ENCODE measurements around the gene ATP1B1.
"Not testable (repeated sequence)": the region's sequence is repeated elsewhere in the genome, so short reads cannot be mapped to it uniquely, and the experiment has no call there.

Gene ATP1B1

DNA sequence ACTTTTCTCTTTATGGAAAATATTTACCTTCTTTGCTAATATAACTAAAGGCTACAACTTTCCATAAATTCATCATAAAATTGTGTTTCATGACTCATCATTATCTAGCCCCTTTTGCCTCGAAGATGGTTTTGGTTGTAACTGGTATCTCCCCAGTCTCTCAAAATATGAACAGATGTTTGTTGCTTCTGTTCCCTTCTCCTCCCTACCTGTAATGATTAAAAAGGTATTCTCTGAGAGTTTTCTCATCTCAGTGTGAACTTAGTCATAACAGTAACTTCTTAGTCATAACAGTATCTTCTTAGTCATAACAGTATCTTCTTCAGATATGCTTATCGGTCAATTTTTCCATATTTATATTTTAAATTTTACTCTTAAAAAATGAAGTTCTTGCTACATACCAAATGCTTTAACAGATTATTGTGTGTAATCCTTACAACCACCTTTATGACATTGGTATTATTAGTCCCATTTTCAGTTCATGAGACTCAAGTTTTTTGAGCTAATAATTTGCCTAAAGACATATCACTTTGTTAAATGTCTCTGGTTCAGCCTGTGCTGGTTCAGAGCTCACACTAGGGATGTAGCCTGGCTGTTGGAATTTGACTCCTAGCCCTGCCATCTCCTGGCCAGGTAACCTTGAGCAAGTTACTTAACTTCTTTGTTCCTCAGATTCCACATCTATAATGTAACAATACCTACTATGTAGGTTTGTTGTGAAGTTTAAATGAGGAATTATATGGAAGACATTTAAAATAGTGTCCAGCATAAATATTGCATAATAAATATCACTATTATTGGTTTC lies 32.6 kb downstream of the ATP1B1 start:
- in situ Hi-C loops (cut with MboI; ENCODE audit: low sequenced_read_pairs): no loop called here

- in situ Hi-C loops (cut with MboI; ENCODE audit: low sequenced_read_pairs): no loop called here
Measured at GRCh38 chr1:169141356-169141755, 34.9 kb downstream of the ATP1B1 start.

DNA sequence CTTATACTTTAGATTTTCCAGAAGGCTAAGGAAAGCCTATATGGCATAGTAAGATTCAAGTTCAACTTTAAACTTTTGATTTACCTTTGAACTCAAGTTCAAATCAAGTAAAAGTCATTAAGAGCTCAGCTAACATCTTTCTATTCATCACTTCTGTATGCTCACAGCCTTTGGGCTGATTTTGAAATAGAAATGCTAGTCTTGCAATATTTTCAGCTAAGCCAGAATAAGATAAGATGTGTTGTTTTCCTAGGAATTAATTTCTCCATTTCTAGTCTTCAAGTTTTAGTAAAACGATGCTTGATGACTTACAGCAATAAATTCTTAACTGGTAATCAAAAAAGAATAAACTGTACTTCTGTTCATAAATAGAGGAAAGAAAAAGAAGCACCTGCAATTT lies 35.6 kb downstream of the ATP1B1 start:
- in situ Hi-C loops (cut with MboI; ENCODE audit: low sequenced_read_pairs): no loop called here

DNA sequence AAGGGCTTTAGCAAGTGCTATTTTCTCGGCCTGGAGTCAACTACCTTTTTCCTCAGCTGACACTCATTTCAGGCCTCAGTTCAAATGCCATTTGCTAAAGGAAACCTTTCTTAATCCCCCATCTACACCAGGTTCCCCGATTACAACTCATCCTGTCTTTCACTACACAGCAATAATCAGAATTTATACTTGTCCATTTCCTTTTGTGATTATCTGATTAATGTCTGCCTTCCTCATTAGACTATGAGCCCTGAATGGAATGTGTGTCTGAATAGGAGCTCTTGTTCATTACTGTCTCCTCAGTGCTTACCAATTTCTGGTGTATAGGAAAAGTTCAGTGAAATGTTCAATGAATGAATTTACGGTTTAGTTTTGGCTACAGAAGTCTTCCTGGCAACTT lies 36.9 kb downstream of the ATP1B1 start:
- in situ Hi-C loops (cut with MboI; ENCODE audit: low sequenced_read_pairs): no loop called here

- in situ Hi-C loops (cut with MboI; ENCODE audit: low sequenced_read_pairs): no loop called here
Measured at GRCh38 chr1:169143984-169144383, 37.5 kb downstream of the ATP1B1 start.

GRCh38 chr1:169144941-169145626 lies 38.6 kb downstream of the ATP1B1 start:
- in situ Hi-C loops (cut with MboI; ENCODE audit: low sequenced_read_pairs): no loop called here

- in situ Hi-C loops (cut with MboI; ENCODE audit: low sequenced_read_pairs): no loop called here
Measured at GRCh38 chr1:169146576-169147214, 40.2 kb downstream of the ATP1B1 start.

DNA sequence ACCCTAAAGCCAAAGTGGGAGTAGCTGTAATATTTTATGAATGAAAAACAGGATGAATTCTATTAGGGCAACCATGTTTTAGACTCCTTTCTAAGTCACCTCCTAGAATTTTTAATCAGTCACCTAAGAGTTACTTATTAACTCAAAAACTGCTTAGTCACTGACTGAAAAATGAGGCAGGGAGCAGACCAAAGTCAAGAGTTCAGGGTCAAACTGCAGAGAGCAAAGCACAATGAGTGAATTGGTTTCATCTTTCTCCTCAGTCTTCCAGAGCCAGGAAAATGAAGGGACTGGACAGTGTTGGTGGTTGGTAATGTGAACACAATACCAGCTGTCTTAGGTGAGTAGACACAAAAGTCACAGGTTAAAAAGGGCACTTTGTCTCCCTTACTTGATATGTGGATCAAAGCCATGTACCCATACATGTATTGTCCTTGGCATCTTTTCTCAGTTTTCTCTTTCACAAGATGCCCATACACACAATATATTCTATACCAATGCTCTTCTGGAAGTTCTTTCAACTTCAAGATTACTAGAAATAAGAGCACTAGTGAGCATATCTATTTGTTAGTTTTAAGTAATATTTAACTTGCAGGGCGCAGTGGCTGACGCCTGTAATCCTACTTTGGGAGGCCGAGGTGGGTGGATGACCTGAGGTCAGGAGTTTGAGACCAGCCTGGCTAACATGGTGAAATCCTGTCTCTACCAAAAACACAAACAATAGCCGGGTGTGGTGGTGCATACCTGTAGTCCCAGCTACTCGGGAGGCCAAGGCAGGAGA lies 42.2 kb downstream of the ATP1B1 start:
- in situ Hi-C loops (cut with MboI; ENCODE audit: low sequenced_read_pairs): no loop called here

DNA sequence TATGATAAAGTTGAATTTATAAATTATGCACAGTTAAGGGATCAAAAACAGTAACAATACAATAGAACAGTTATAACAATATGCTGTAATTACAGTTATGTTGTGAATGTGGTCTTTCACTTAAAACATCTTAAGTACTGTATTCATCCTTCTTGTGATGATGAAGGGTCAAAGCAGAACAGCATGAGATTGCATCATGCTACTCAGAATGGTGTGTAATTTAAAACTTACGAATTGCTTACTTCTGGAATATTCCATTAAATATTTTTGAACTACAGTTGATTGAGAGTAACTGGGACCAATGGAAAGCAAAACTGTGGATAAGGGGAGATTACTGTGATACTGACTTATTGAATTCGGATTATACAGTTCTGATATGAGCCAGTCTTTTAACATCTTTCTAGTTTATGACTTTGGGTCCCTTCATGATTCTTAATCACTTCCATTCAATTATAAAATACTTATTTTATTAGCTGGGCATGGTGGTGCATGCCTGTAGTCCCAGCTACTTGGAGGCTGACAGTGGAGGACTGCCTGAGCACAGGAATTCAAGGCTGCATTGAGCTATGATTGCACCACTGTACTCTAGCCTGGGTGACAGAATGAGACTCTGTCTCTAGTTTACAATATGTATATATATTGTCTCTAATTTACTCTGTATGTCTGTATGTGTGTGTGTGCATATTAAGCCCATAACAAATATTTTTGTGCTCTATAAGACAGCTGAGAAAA lies 43.2 kb downstream of the ATP1B1 start:
- in situ Hi-C loops (cut with MboI; ENCODE audit: low sequenced_read_pairs): no loop called here

DNA sequence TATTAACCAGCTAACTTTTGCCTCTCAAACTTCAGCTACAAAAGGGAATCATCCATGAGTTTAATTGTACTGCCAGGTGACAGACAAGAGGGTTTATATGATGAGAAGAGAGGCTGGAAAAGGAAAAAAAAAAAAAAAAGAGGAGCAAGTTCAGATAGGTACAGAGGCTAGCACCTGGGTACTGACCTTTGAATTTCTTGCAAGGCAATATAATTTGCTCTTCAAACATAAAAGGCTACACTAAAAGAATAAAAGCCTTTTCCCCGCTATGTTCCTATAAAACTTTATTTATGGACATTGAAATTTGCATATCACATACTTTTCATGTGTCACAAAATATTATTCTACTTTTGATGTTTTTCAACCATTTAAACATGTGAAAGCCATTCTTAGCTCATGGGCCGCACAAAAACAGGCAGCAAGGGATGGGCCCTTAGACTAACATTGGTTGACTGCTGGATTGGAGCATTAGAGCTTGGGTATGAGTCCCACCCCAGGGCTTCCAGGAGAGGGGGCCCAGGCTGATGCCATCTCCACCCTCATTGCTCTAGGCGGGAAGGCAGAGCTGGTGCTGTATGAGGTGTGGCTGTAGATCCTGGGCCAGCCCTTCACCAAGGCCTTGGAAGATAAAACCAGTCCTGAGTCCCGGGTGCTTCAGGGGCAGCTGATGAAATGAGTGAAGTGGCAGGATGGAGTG lies 44.3 kb downstream of the ATP1B1 start:
- in situ Hi-C loops (cut with MboI; ENCODE audit: low sequenced_read_pairs): no loop called here

GRCh38 chr1:169151338-169151837 lies 44.9 kb downstream of the ATP1B1 start:
- in situ Hi-C loops (cut with MboI; ENCODE audit: low sequenced_read_pairs): no loop called here

DNA sequence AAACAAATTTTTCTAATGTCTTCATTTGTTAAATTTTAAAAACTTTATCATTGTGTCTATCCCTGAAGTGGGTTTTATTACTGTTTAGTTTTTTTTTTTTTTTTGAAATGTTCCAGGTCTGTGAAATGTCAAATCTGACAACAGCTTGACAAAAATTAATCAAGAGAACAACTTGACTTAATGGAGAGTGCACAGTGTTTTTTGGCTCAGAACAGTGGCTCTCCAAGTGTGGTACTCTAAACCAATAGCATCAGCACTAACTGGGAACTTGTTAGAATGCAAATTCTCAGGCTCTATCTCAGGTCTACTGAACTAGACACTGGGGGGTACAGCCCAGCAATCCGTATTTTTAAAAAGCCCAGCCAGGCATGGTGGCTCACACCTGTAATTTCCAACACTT lies 49.2 kb downstream of the ATP1B1 start:
- in situ Hi-C loops (cut with MboI; ENCODE audit: low sequenced_read_pairs): no loop called here

DNA sequence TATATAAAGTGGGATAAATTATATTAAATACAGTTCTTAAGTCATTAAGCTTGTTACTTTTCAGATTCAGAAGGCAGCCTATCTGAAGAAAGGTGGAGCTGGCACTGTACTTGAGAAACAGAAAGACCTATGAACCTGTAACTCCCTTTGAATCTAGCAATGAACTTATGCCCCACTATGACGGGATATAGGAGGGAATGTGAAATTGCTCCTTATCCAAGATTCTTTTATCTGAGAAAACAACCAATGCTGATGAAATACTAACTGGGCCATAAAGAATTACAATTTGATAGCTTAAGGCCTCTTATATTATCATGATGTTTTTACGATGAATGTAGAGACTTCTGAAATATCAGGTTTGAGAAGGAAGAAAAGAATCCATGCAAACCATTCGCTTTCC lies 50.1 kb downstream of the ATP1B1 start:
- in situ Hi-C loops (cut with MboI; ENCODE audit: low sequenced_read_pairs): no loop called here

DNA sequence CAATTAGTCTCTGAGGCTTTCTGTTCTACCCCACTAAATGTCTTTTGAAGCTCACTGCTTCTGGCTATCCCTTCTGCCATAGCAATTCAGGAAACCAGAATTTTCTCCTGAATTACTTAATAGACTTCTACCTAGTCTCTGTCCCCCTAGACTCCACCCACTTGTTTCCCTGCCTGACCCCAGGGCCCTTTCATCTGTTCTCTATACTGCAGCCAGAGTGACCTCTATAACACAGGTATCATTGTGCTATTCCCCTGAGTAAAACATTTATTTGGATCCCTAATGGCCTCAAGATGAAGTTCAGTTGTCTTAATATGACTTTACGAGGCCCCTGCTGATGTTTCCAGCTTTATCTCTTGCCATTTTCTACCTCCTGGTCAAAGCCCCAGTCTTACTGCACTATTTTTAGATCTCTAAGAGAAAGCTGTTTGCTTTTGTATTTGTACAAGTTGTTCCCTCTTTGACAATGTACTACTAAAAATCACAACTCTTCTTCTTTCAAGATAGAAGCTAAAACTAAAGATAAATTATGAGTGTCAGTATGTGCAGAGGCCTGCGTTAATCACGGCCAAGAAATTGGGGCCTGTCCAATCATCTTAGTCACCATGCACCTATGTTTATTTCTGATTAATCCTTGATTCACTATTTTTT lies 54.5 kb downstream of the ATP1B1 start:
- in situ Hi-C loops (cut with MboI; ENCODE audit: low sequenced_read_pairs): no loop called here

DNA sequence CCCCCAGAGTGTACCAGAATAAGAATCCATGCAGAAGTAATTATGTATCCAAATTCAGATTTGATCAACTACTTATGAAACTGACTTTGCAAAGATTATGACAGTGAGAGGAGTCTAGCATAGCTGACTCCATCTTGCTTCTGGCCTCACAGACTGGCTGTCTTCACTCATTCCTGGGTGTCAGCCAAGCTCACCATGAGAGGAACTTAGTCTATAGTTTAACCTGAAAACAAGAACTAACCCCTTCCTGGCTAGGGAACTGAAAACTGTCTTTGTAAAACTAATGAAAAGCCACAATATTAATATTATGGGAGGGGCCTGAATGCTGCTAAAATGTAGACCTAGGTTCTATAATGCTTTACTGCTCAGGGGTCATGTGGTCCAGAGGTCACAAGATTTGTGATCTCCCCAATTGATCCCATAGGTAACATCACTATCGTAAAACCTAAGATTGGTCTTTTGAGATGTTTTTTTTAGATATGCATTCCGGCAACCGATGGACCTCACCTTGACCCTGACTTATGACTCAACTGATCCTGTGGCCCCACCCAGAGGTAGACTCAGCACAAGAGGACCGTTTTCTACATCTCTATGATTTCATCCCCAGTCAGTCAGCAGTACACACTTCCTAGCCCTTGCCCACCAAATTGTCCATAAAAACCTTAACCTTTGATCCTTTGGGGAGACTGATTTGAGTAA lies 55.2 kb downstream of the ATP1B1 start:
- in situ Hi-C loops (cut with MboI; ENCODE audit: low sequenced_read_pairs): no loop called here

- in situ Hi-C loops (cut with MboI; ENCODE audit: low sequenced_read_pairs): no loop called here
Measured at GRCh38 chr1:169163059-169163458, 56.6 kb downstream of the ATP1B1 start.

DNA sequence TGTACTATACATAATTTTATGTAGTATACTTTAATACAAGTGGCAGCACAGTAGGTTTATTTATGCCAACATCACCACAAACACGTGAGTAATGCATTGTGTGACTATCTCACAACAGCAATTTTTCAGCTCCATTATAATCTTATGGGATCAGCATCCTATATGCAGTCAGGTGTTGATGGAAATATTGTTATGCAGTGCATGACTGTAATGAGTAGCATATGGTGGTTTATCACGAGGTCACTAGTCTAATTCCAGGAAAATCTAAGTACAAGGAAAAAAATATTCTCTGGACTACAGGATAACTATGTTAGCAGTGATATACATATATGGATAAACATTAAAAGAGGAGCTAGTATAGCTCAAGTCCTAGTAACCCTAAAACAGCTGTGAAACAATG lies 69.0 kb downstream of the ATP1B1 start:
- in situ Hi-C loops (cut with MboI; ENCODE audit: low sequenced_read_pairs): no loop called here

DNA sequence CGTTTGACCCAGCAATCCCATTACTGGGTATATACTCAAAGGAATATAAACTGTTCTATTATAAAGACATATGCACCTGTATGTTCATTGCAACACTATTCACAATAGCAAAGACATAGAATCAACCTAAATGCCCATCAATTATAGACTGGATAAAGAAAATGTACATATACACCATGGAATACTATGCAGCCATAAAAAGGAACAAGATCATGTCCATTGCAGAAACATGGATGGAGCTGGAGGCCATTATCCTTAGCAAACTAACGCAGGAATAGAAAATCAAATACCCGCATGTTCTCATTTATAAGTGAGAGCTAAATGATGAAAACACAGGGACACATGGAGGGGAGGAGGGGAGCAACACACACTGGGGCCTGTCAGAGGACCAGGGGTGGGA lies 72.9 kb downstream of the ATP1B1 start:
- in situ Hi-C loops (cut with MboI; ENCODE audit: low sequenced_read_pairs): not testable (repeated sequence)

DNA sequence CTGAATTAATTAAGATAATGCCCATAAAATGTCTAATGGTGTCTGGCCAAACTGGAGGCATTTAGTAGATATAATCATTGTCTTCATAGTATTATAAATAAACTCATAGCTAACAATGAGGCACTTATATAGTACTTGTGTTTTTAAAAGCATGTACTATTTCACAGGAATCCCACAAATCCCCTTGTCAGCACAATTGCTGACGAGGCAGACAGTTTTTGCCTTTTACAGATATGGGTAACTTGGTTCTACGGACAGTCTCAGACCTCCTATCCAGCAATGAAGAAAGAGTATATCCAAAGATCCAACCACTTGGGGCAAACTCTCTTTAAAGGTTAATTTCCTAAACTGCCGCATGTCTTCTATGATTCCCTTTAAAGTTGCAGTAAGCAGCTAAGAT lies 73.7 kb downstream of the ATP1B1 start:
- in situ Hi-C loops (cut with MboI; ENCODE audit: low sequenced_read_pairs): no loop called here
